Measurements from ENCODE around the gene HGF.

HGF gene

DNA sequence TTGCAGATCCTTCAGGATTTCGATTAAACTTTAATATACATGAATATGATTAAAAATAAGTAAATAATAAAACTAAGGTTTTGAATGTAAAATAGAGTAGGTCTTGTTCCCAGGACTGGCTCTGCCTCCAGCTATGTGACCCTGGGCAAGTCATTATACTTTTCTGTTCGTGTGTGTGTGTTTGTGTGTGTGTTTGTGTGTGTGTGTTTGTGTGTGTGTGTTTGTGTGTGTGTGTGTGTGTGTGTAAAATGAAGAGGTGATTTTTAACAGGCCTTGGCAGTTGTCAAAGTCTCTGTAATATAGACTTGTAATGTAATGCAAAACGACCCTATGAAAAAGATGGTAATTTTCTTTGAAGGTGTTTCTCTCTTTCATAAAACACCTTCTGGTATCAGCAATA is 79.2 kb downstream of the HGF start:
- no peaks in the 10 kb centered on the region for H3K9me3 ChIP-seq (ENCODE audit: control insufficient read depth, low read depth, low read length)
- no peak overlapping the region for H3K27ac ChIP-seq (ENCODE audit: low read length)
- no peak overlapping the region for H3K4me3 ChIP-seq (ENCODE audit: low read length)
- H3K4me1 ChIP-seq (ENCODE audit: control insufficient read depth, low read depth, low read length), result peaks cover 17% of the 10 kb centered on the region
- H3K27me3 ChIP-seq (ENCODE audit: control insufficient read depth, insufficient read depth, low read length), result no peaks in the 10 kb centered on the region
- no peak overlapping the region for H3K9ac ChIP-seq (ENCODE audit: low read length)
- no peaks in the 10 kb centered on the region for H3K36me3 ChIP-seq (ENCODE audit: control insufficient read depth, low read depth, low read length)

DNA sequence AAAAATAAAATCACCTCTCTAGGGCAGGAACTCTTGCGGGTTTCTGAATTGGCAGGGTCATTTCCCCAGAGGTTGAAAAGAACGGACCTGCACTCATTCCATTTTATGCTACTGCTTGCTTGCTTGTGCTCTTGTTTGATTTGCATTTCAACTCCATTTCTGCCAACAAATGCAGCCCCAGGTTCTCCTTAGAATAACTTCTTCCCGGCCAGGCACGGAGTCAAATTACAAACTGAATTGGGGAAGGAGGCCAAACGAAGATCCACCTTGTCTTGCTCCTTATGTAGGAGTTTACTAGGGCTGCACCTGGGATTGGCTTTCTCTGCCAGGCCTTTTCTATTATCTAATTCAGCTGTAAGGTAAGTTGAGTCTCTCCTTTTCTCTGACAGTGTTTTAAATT is 79.6 kb downstream of the HGF start:
- Histone ChIP-seq H3K4me1 (ENCODE audit: control insufficient read depth, low read depth, low read length) (peaks cover 17% of the 10 kb centered on the region), H3K9ac (ENCODE audit: low read length) (no peak overlapping the region), H3K9me3 (ENCODE audit: control insufficient read depth, low read depth, low read length) (no peaks in the 10 kb centered on the region), H3K36me3 (ENCODE audit: control insufficient read depth, low read depth, low read length) (no peaks in the 10 kb centered on the region), H3K27me3 (ENCODE audit: control insufficient read depth, insufficient read depth, low read length) (no peaks in the 10 kb centered on the region), H3K27ac (ENCODE audit: low read length) (no peak overlapping the region), H3K4me3 (ENCODE audit: low read length) (no peak overlapping the region)

DNA sequence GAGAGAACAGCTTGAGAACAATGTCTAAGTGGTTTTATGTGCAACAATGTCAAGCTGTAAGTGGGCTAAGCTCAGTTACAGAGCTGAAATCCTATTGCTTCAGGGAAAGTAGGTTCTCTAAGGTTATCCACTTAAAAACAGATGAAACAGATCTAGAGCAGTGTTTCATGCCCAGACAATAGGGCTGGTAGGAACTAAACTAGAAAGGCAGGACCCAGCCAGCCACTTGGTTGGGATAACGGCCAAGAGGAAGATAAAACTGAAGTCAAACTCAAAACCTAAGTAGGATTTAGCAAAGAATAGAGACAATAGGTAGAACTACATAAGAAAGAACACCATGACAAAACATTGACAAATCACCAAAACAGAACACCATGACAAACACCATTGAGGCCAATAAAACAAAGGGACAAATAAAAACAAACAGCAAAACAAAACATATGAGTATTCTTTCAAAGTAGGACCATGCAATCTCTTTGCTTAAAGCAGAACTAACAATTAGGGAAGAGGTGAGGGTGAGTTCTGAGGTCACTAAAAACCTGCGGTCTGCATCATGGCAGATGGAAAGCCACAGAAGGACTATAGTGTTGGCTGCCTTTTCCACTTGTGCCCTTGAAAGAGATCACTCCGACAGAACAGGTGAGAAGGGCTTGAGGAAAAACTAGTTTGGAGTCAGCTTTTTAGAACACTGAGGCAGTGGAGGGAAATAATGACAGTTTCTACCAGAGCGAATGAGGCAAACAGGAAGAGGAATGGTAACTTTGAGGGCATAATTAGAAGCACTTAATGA is 81.0 kb downstream of the HGF start:
- H3K27ac ChIP-seq (ENCODE audit: low read length), result no peak overlapping the region
- H3K4me3 ChIP-seq (ENCODE audit: low read length), result no peak overlapping the region
- H3K9me3 ChIP-seq (ENCODE audit: control insufficient read depth, low read depth, low read length), result no peaks in the 10 kb centered on the region
- peaks cover 15% of the 10 kb centered on the region for H3K4me1 ChIP-seq (ENCODE audit: control insufficient read depth, low read depth, low read length)
- H3K27me3 ChIP-seq (ENCODE audit: control insufficient read depth, insufficient read depth, low read length), result no peaks in the 10 kb centered on the region
- H3K36me3 ChIP-seq (ENCODE audit: control insufficient read depth, low read depth, low read length), result no peaks in the 10 kb centered on the region
- H3K9ac ChIP-seq (ENCODE audit: low read length), result no peak overlapping the region

DNA sequence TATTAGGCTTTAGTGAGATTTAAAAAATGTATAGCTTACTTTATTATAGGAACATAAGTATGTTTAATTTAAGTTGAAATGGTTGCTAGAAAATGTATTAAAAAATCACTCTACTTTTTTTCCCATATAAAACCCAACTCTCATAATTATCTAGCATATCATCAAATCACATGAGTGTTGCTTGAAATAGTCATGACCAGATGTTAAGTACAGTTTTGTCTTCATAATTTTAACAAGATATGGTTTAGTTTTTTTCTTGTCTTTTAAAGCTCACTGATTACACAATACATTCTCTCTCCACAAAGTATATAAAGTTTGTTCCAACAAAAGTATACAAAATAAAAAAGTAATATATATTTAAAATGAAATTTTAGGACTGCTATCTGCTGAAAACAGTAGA is 82.8 kb downstream of the HGF start:
- Histone ChIP-seq H3K27ac (ENCODE audit: low read length) (no peak overlapping the region), H3K27me3 (ENCODE audit: control insufficient read depth, insufficient read depth, low read length) (no peaks in the 10 kb centered on the region), H3K9me3 (ENCODE audit: control insufficient read depth, low read depth, low read length) (no peaks in the 10 kb centered on the region), H3K36me3 (ENCODE audit: control insufficient read depth, low read depth, low read length) (no peaks in the 10 kb centered on the region), H3K9ac (ENCODE audit: low read length) (no peak overlapping the region), H3K4me1 (ENCODE audit: control insufficient read depth, low read depth, low read length) (peaks cover 14% of the 10 kb centered on the region), H3K4me3 (ENCODE audit: low read length) (no peak overlapping the region)

GRCh38 chr7:81685270-81685868 is 84.5 kb downstream of the HGF start:
- H3K4me1 ChIP-seq (ENCODE audit: control insufficient read depth, low read depth, low read length), result peaks cover 11% of the 10 kb centered on the region
- H3K4me3 ChIP-seq (ENCODE audit: low read length), result no peak overlapping the region
- H3K27ac ChIP-seq (ENCODE audit: low read length), result no peak overlapping the region
- H3K9me3 ChIP-seq (ENCODE audit: control insufficient read depth, low read depth, low read length), result no peaks in the 10 kb centered on the region
- H3K36me3 ChIP-seq (ENCODE audit: control insufficient read depth, low read depth, low read length), result no peaks in the 10 kb centered on the region
- no peaks in the 10 kb centered on the region for H3K27me3 ChIP-seq (ENCODE audit: control insufficient read depth, insufficient read depth, low read length)
- no peak overlapping the region for H3K9ac ChIP-seq (ENCODE audit: low read length)

DNA sequence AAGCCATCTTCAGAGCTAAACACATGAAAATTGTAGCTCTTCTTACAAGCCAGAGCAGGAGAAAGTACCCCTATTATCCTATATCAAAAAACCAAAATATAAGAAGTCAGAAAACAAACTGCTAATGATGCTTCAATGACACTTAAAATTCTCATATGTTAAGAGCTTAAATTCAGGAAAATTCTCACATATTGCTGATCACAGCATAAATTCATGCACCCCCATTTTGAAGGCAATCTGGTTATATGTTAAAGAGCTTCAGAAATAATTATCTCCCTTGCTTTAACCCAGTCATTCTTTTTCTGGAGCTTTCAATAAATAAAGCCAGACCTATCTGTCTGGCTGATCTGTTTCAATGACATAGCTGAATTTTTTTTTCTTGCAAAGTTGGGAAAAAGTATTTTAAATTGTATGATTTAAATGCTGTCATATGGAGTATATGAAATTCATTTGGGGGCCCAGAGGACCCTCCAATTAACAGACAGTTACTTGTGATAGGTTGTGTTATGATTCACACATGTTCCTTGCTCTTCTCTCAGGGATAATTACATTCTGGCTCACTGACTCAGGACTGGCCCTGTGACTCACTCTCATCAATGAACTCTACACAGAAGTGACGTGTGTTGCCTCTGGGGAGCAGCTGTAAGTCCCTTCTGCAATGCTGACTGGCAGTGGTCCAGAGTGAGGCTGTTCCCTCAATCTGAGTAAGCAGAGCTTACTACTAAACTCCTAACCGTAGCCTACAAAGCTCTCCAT is 85.2 kb downstream of the HGF start:
- Histone ChIP-seq H3K4me1 (ENCODE audit: control insufficient read depth, low read depth, low read length) (peaks cover 4% of the 10 kb centered on the region), H3K27ac (ENCODE audit: low read length) (no peak overlapping the region)

GRCh38 chr7:81684033-81684432 is 85.8 kb downstream of the HGF start:
- Histone ChIP-seq H3K27me3 (ENCODE audit: control insufficient read depth, insufficient read depth, low read length) (no peaks in the 10 kb centered on the region), H3K36me3 (ENCODE audit: control insufficient read depth, low read depth, low read length) (no peaks in the 10 kb centered on the region), H3K9me3 (ENCODE audit: control insufficient read depth, low read depth, low read length) (no peaks in the 10 kb centered on the region), H3K27ac (ENCODE audit: low read length) (no peak overlapping the region), H3K9ac (ENCODE audit: low read length) (no peak overlapping the region), H3K4me1 (ENCODE audit: control insufficient read depth, low read depth, low read length) (no peaks in the 10 kb centered on the region), H3K4me3 (ENCODE audit: low read length) (no peak overlapping the region)

More for the DNA sequence above, 85.2 kb downstream of the HGF start:
- Histone ChIP-seq H3K36me3 (ENCODE audit: control insufficient read depth, low read depth, low read length) (no peaks in the 10 kb centered on the region), H3K27me3 (ENCODE audit: control insufficient read depth, insufficient read depth, low read length) (no peaks in the 10 kb centered on the region), H3K9me3 (ENCODE audit: control insufficient read depth, low read depth, low read length) (no peaks in the 10 kb centered on the region), H3K9ac (ENCODE audit: low read length) (no peak overlapping the region), H3K4me3 (ENCODE audit: low read length) (no peak overlapping the region)

GRCh38 chr7:81682873-81683272 is 87.0 kb downstream of the HGF start:
- Histone ChIP-seq H3K36me3 (ENCODE audit: control insufficient read depth, low read depth, low read length) (no peaks in the 10 kb centered on the region), H3K27me3 (ENCODE audit: control insufficient read depth, insufficient read depth, low read length) (no peaks in the 10 kb centered on the region), H3K4me3 (ENCODE audit: low read length) (no peak overlapping the region), H3K9ac (ENCODE audit: low read length) (no peak overlapping the region), H3K4me1 (ENCODE audit: control insufficient read depth, low read depth, low read length) (no peaks in the 10 kb centered on the region), H3K27ac (ENCODE audit: low read length) (no peak overlapping the region), H3K9me3 (ENCODE audit: control insufficient read depth, low read depth, low read length) (no peaks in the 10 kb centered on the region)

- Histone ChIP-seq H3K27ac (ENCODE audit: low read length) (no peak overlapping the region), H3K27me3 (ENCODE audit: control insufficient read depth, insufficient read depth, low read length) (no peaks in the 10 kb centered on the region), H3K9me3 (ENCODE audit: control insufficient read depth, low read depth, low read length) (no peaks in the 10 kb centered on the region), H3K9ac (ENCODE audit: low read length) (no peak overlapping the region), H3K4me3 (ENCODE audit: low read length) (no peak overlapping the region), H3K4me1 (ENCODE audit: control insufficient read depth, low read depth, low read length) (no peaks in the 10 kb centered on the region), H3K36me3 (ENCODE audit: control insufficient read depth, low read depth, low read length) (no peaks in the 10 kb centered on the region)
These were observed 89.7 kb downstream of the HGF start for GRCh38 chr7:81680120-81680519.

- Histone ChIP-seq H3K4me3 (ENCODE audit: low read length) (no peak overlapping the region), H3K9me3 (ENCODE audit: control insufficient read depth, low read depth, low read length) (no peaks in the 10 kb centered on the region), H3K9ac (ENCODE audit: low read length) (no peak overlapping the region), H3K4me1 (ENCODE audit: control insufficient read depth, low read depth, low read length) (peaks cover 17% of the 10 kb centered on the region), H3K36me3 (ENCODE audit: control insufficient read depth, low read depth, low read length) (no peaks in the 10 kb centered on the region), H3K27ac (ENCODE audit: low read length) (no peak overlapping the region), H3K27me3 (ENCODE audit: control insufficient read depth, insufficient read depth, low read length) (no peaks in the 10 kb centered on the region)
These were observed 93.0 kb downstream of the HGF start for GRCh38 chr7:81676813-81677212.

GRCh38 chr7:81676105-81676811 is 93.6 kb downstream of the HGF start:
- no peaks in the 10 kb centered on the region for H3K27me3 ChIP-seq (ENCODE audit: control insufficient read depth, insufficient read depth, low read length)
- no peak overlapping the region for H3K9ac ChIP-seq (ENCODE audit: low read length)
- no peak overlapping the region for H3K4me3 ChIP-seq (ENCODE audit: low read length)

More at GRCh38 chr7:81676105-81676811, 93.6 kb downstream of the HGF start:
- Histone ChIP-seq H3K36me3 (ENCODE audit: control insufficient read depth, low read depth, low read length) (no peaks in the 10 kb centered on the region), H3K9me3 (ENCODE audit: control insufficient read depth, low read depth, low read length) (no peaks in the 10 kb centered on the region), H3K4me1 (ENCODE audit: control insufficient read depth, low read depth, low read length) (peaks cover 21% of the 10 kb centered on the region), H3K27ac (ENCODE audit: low read length) (no peak overlapping the region)

All from iPS-18a (cell line).